ENCODE results near the gene ZNF823.

DNA sequence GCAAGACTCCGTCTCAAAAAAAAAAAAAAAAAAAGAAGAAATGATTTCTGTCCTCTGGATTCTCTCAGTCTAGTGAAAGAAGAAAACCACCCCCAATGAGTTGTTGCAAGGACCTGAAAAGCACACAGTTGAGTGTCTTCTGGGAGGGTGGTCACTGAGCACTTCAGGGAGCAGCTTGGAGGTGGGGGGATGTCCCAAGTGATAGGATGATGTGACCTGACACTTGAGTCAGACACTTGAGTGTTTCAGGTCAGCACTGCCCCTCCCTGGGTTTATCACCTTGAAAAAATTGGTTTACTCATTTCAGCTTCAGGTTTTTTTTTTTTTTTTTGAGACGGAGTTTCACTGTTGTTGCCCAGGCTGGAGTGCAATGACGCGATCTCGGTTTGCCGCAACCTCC lies 63.2 kb downstream of the ZNF823 start:
- TF ChIP-seq CTCF (IDR thresholded peaks at IDR 0.05; ENCODE audit: low read depth, low read length, missing input control) (no peak), JUND (IDR thresholded peaks at IDR 0.05) (no peak), MAX (IDR thresholded peaks at IDR 0.05) (no peak), TAF1 (conservative IDR thresholded peaks at IDR 0.05) (no peak), SP1 (IDR thresholded peaks at IDR 0.05) (no peak), EGR1 (IDR thresholded peaks at IDR 0.05; ENCODE audit: low read depth in 2 of 2) (no peak), RXRA (IDR thresholded peaks at IDR 0.05) (no peak), YY1 (IDR thresholded peaks at IDR 0.05) (no peak), FOXA2 (IDR thresholded peaks at IDR 0.05) (no peak)
- TF ChIP-seq, protein P1, sequence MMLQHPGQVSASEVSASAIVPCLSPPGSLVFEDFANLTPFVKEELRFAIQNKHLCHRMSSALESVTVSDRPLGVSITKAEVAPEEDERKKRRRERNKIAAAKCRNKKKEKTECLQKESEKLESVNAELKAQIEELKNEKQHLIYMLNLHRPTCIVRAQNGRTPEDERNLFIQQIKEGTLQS (IDR thresholded peaks at IDR 0.05) = no peak
